Endothelial cell (in vitro differentiated cells): ENCODE results near the gene DEDD. TPM values are rescaled to one million over a fixed set of nuclear protein-coding genes. Genes with fewer than 3 reads are reported as not detected.

Experiments
- DNase-seq: peaks from one replicate; pipeline ENCODE4 v3.0.0; 2021; ENCODE audit warnings: low spot score
- H3K27ac Mint-ChIP-seq: one replicate; pipeline ENCODE4 v1.8.0; 2021; ENCODE audit warnings: mixed read lengths, inconsistent platforms; ENCODE audit not compliant: unreplicated experiment
- H3K27me3 Mint-ChIP-seq: one replicate; pipeline ENCODE4 v1.8.0; 2021; ENCODE audit warnings: mild to moderate bottlenecking, moderate library complexity, mixed read lengths, inconsistent platforms; ENCODE audit not compliant: unreplicated experiment
- H3K36me3 Mint-ChIP-seq: one replicate; pipeline ENCODE4 v1.8.0; 2021; ENCODE audit warnings: mild to moderate bottlenecking, low read depth, mixed read lengths, inconsistent platforms; ENCODE audit not compliant: unreplicated experiment
- H3K4me1 Mint-ChIP-seq: one replicate; pipeline ENCODE4 v1.8.0; 2021; ENCODE audit warnings: mild to moderate bottlenecking, mixed read lengths, inconsistent platforms; ENCODE audit not compliant: unreplicated experiment
- H3K4me3 Mint-ChIP-seq: one replicate; pipeline ENCODE4 v1.8.0; 2021; ENCODE audit warnings: mild to moderate bottlenecking, mixed read lengths, inconsistent platforms; ENCODE audit not compliant: unreplicated experiment
- H3K9me3 Mint-ChIP-seq: one replicate; pipeline ENCODE4 v1.8.0; 2021; ENCODE audit warnings: mixed read lengths, inconsistent platforms; ENCODE audit not compliant: unreplicated experiment
- CTCF ChIP-seq: fragments of 200-600 bp; sonication (generic); IDR thresholded peaks from one replicate; pipeline ENCODE4 v1.5.0; 2021; ENCODE audit warnings: antibody characterized with exemption; ENCODE audit not compliant: unreplicated experiment
- total RNA-seq: library from RNA; stranded (reverse); fragmentation: NEBNext Ultra II Directional; extraction: Animal tissue kit (Norgen Biotek cat#: 25700); gene quantifications from one replicate; pipeline ENCODE4 v1.2.1, GENCODE V29; 2021; ENCODE audit not compliant: unreplicated experiment

DEDD gene
- total RNA-seq, 1 donor from 2014 or later: 133 TPM

- Mint-ChIP-seq H3K4me1 (peaks cover 46% of the 10 kb centered on the region), H3K27ac (peak overlapping the region; percentile 76), H3K4me3 (peak overlapping the region; percentile 92), H3K9me3 (no peaks in the 10 kb centered on the region), H3K27me3 (peaks cover 26% of the 10 kb centered on the region), H3K36me3 (peaks cover 33% of the 10 kb centered on the region)
- TF ChIP-seq CTCF: no peak
- DNase-seq: no peak
These were observed 25.4 kb upstream of the DEDD start for GRCh38 chr1:161157867-161158266.

- no peaks in the 10 kb centered on the region for H3K9me3 Mint-ChIP-seq
- H3K36me3 Mint-ChIP-seq: peaks cover 27% of the 10 kb centered on the region
- no peak for TF ChIP-seq CTCF
- H3K27ac Mint-ChIP-seq: peak within 1 kb of the TSS; percentile 100
- H3K27me3 Mint-ChIP-seq: peaks cover 16% of the 10 kb centered on the region
- DNase-seq: peak; percentile 70
- H3K4me3 Mint-ChIP-seq: peak within 1 kb of the TSS; percentile 99
- H3K4me1 Mint-ChIP-seq: peaks cover 28% of the 10 kb centered on the region
These were observed 21.3 kb upstream of the DEDD start, which contains the start of gene UFC1 for GRCh38 chr1:161153682-161154337. TSS of gene UFC1 (plus strand) at chr1:161153978. CDS start at chr1:161153998, 20 bp downstream.

GRCh38 chr1:161153176-161153575 lies 20.7 kb upstream of the DEDD start:
- no peak for DNase-seq
- Mint-ChIP-seq H3K4me3 (peak overlapping the region; percentile 99), H3K4me1 (peaks cover 22% of the 10 kb centered on the region), H3K27me3 (peaks cover 11% of the 10 kb centered on the region), H3K9me3 (no peaks in the 10 kb centered on the region), H3K36me3 (peaks cover 20% of the 10 kb centered on the region), H3K27ac (peak overlapping the region; percentile 100)
- no peak for TF ChIP-seq CTCF

GRCh38 chr1:161145832-161146231 lies 13.4 kb upstream of the DEDD start:
- no peak for DNase-seq
- Mint-ChIP-seq H3K4me1 (peaks cover 2% of the 10 kb centered on the region), H3K27me3 (no peaks in the 10 kb centered on the region), H3K27ac (no peak overlapping the region), H3K4me3 (no peak overlapping the region), H3K9me3 (no peaks in the 10 kb centered on the region), H3K36me3 (no peaks in the 10 kb centered on the region)
- TF ChIP-seq CTCF: no peak

- DNase-seq: no peak
- Mint-ChIP-seq H3K27ac (no peak overlapping the region), H3K36me3 (peaks cover 1% of the 10 kb centered on the region), H3K9me3 (no peaks in the 10 kb centered on the region), H3K4me3 (no peak overlapping the region), H3K27me3 (peaks cover 2% of the 10 kb centered on the region), H3K4me1 (peaks cover 36% of the 10 kb centered on the region)
- no peak for TF ChIP-seq CTCF
These were observed 8.4 kb upstream of the DEDD start for GRCh38 chr1:161140755-161141400.
